Measurements from ENCODE around the gene MVB12A. TPM values are rescaled to one million over a fixed set of nuclear protein-coding genes. Genes with fewer than 3 reads are reported as not detected.

MVB12A gene
- total RNA-seq, 2 experiments from 2014 or later, result 26.4 to 27.4 TPM

DNA sequence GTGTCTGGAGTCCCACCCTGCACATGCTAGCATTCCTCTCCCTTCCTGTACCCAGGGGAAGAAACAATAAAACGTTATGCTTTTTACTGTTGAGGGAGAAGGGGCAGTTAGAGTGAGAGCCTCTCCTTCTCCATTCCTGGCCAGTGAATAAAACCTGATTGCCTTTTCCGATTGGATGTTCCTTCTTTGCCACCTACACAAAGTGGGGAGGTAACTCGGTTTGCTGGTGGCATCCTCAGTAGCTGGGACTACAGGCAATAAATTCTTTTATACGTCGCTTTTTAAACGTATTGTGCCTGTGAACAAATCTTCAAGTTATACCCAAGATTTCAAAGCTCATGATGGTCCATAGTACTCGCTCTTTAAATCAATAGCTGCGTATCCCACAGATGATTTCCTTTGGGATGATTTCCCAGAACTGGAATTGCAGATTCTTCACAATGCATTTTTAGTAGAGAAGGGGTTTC, 660 bp upstream of the MVB12A start:
- Mint-ChIP-seq H3K27ac (peak overlapping the region; percentile 90), H3K27me3 (no peaks in the 10 kb centered on the region), H3K4me3 (peak overlapping the region; percentile 89), H3K9me3 (no peaks in the 10 kb centered on the region), H3K36me3 (peaks cover 10% of the 10 kb centered on the region), H3K4me1 (peaks cover 11% of the 10 kb centered on the region)
- no peak for DNase-seq

GRCh38 chr19:17420475-17420924, 653 bp downstream of the MVB12A start:
- H3K27me3 Mint-ChIP-seq, result no peaks in the 10 kb centered on the region
- DNase-seq, result peak; percentile 35
- H3K9me3 Mint-ChIP-seq, result no peaks in the 10 kb centered on the region
- peak overlapping the region; percentile 89 for H3K4me3 Mint-ChIP-seq
- peaks cover 14% of the 10 kb centered on the region for H3K4me1 Mint-ChIP-seq
- H3K27ac Mint-ChIP-seq, result peak overlapping the region; percentile 25
- peaks cover 10% of the 10 kb centered on the region for H3K36me3 Mint-ChIP-seq

- Mint-ChIP-seq H3K27ac (no peak overlapping the region), H3K4me3 (no peak overlapping the region), H3K27me3 (no peaks in the 10 kb centered on the region), H3K9me3 (no peaks in the 10 kb centered on the region), H3K36me3 (peaks cover 8% of the 10 kb centered on the region), H3K4me1 (peaks cover 14% of the 10 kb centered on the region)
- DNase-seq, result no peak
These were observed 2.1 kb downstream of the MVB12A start for GRCh38 chr19:17421942-17422341.

GRCh38 chr19:17423429-17424208, 3.8 kb downstream of the MVB12A start:
- no peaks in the 10 kb centered on the region for H3K27me3 Mint-ChIP-seq
- H3K27ac Mint-ChIP-seq, result no peak overlapping the region
- peaks cover 14% of the 10 kb centered on the region for H3K4me1 Mint-ChIP-seq
- DNase-seq, result no peak
- H3K36me3 Mint-ChIP-seq, result peaks cover 7% of the 10 kb centered on the region
- H3K4me3 Mint-ChIP-seq, result no peak overlapping the region
- H3K9me3 Mint-ChIP-seq, result no peaks in the 10 kb centered on the region

DNA sequence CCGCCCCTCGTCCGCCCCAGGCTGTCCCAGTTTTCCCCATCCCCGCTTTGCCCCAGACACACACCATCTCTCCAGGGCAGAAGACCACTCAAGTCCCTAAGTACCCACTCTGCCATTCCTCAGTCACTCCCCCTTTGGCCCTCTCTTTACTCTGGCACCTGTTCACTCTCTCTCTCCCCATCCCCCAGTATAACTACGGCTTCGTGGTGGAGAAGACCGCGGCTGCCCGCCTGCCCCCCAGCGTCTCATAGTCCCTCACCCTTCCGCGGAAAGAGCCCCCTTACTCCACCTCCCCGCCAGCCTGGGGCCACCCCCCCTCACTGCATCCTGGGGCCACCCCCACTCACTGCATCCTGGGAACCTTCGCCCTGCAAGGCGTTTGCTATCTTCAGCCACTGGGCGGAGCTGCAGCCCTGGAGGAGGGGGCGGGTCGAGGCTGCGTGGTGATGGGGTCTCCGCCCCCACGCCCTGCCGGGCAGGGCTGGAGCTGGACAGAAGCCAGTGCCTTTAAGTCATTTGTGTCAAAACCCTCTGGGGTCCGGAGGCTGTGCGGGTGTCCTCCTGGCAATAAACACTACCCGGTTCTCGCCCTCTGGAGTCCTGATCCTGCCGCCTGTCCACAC, 5.0 kb downstream of the MVB12A start:
- Mint-ChIP-seq H3K9me3 (no peaks in the 10 kb centered on the region), H3K4me1 (peaks cover 7% of the 10 kb centered on the region), H3K27ac (no peak overlapping the region), H3K36me3 (peaks cover 4% of the 10 kb centered on the region), H3K4me3 (no peak overlapping the region), H3K27me3 (no peaks in the 10 kb centered on the region)
- DNase-seq, result peak; percentile 42

DNA sequence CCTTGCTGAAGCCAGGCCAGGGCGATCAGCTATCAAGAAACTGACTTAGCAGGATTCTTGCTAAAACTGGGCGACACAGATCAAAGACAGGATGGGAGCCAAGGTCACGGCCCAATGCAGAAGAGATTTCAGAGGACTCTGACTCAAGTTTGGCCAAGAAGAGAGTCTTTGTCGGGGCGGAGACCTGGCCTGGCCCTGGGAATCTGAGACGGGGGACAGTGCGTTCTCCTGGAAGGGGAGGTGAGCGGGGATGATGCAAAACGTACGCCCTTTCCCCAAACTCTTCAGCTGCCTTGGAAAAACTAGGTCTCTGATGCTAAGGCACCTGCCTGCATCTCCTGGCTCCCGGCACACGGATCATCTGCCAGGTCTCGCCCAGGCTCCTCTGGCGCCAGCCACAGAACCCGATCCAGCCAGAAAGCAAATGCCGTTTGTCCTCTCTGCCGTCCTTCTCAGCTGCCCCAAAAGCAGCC, 9.8 kb downstream of the MVB12A start:
- Mint-ChIP-seq H3K9me3 (no peaks in the 10 kb centered on the region), H3K4me1 (peaks cover 2% of the 10 kb centered on the region), H3K36me3 (no peaks in the 10 kb centered on the region), H3K27me3 (no peaks in the 10 kb centered on the region), H3K27ac (no peak overlapping the region), H3K4me3 (no peak overlapping the region)
- DNase-seq, result no peak

DNA sequence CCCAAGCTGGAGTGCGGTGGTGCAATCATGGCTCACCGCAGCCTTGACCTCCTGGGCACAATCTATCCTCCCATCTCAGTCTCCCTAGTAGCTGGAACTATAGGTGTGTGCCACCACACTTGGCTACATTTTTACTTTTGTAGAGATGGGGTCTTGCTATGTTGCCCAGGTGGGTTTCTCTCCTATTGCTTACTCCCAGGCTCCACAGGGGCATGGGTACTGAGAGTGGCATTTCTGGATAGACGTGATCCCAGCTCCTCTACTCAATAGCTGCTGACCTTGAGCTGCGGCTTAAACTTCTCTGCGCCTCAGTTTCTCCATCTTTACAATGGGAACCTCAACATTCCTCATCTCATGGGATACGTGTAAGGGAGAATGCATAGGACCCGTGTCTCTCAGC, 11.6 kb downstream of the MVB12A start:
- DNase-seq, result no peak
- Mint-ChIP-seq H3K4me1 (no peaks in the 10 kb centered on the region), H3K27ac (no peak overlapping the region), H3K36me3 (no peaks in the 10 kb centered on the region), H3K4me3 (no peak overlapping the region), H3K9me3 (no peaks in the 10 kb centered on the region), H3K27me3 (no peaks in the 10 kb centered on the region)

DNA sequence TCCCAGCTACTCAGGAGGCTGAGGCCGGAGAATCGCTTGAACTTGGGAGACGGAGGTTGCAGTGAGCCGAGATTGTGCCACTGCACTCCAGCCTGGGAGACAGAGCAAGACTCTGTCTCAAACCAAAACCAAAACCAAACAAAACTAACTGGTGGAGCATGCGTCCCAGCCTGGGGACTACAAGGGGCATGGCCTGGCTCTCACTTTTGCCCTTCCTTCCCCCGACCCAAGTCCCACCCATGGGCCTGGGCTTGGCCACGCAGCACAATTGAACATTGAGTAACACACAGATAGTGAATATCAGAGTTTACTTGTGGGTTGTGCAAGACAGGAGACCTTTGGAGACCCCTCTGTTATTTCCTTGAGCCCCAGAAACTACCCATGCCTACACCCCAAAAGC, 15.4 kb downstream of the MVB12A start:
- Mint-ChIP-seq H3K36me3 (no peaks in the 10 kb centered on the region), H3K9me3 (no peaks in the 10 kb centered on the region), H3K4me1 (no peaks in the 10 kb centered on the region), H3K4me3 (no peak overlapping the region), H3K27me3 (no peaks in the 10 kb centered on the region), H3K27ac (no peak overlapping the region)
- DNase-seq, result no peak

- H3K4me1 Mint-ChIP-seq, result no peaks in the 10 kb centered on the region
- H3K4me3 Mint-ChIP-seq, result no peak overlapping the region
- H3K9me3 Mint-ChIP-seq, result no peaks in the 10 kb centered on the region
These were observed 16.4 kb downstream of the MVB12A start for GRCh38 chr19:17436094-17436873.

DNA sequence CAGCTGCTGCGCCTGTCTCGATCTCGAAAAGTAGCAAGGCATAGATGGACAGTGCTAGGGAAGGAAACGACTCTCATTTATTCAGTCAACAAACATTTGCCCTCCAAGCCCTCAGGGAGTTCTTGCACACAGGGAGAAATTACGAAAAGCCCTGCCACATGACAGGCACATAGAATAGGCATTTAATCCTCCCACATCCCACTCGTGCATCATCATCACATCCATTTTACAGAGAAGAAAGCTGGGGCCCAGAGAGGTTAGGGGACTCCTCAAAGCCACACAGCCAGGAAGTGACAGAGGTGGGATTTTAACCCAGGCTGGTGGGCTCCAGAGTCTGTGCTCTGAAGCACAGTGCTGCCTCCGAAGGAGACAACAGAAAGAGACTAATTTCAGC, 17.0 kb downstream of the MVB12A start:
- Mint-ChIP-seq H3K27ac (no peak overlapping the region), H3K36me3 (no peaks in the 10 kb centered on the region), H3K9me3 (no peaks in the 10 kb centered on the region), H3K27me3 (no peaks in the 10 kb centered on the region), H3K4me1 (no peaks in the 10 kb centered on the region), H3K4me3 (no peak overlapping the region)
- DNase-seq, result no peak

More at GRCh38 chr19:17436094-17436873, 16.4 kb downstream of the MVB12A start:
- Mint-ChIP-seq H3K27ac (no peak overlapping the region), H3K27me3 (no peaks in the 10 kb centered on the region), H3K36me3 (no peaks in the 10 kb centered on the region)
- DNase-seq, result no peak

GRCh38 chr19:17441241-17442021, 21.6 kb downstream of the MVB12A start:
- no peaks in the 10 kb centered on the region for H3K4me1 Mint-ChIP-seq
- no peaks in the 10 kb centered on the region for H3K27me3 Mint-ChIP-seq
- H3K27ac Mint-ChIP-seq, result no peak overlapping the region
- peak; percentile 34 for DNase-seq
- no peaks in the 10 kb centered on the region for H3K9me3 Mint-ChIP-seq
- no peaks in the 10 kb centered on the region for H3K36me3 Mint-ChIP-seq
- H3K4me3 Mint-ChIP-seq, result no peak overlapping the region

DNA sequence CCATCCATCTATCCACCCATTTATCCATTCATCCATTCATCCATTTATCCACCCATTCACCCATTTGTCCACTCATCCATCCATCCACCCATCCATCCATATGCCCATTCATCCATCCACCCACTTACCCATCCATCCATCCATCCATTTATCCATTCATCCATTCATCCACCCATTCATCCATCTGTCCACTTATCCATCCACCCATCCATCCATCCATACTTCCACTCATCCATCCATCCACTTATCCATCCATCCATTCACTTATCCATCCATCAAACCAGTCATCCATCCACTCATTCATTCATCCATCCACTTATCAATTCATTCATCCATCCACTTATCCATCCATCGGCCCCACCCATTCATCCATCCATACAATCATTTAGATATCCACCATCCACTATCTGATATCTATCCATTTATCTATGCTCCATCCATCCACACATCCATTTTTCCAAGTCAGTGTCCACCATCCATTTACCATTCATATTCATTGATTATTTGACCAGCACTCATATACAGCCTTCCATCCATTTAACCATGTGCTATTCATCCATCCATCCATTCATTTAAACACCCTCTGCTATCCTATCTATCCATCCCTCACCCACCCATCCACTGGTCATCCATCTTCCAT, 25.8 kb downstream of the MVB12A start:
- Mint-ChIP-seq H3K27me3 (peaks cover 19% of the 10 kb centered on the region), H3K4me1 (peaks cover 9% of the 10 kb centered on the region), H3K36me3 (no peaks in the 10 kb centered on the region), H3K27ac (no peak overlapping the region), H3K9me3 (peaks cover 3% of the 10 kb centered on the region), H3K4me3 (no peak overlapping the region)
- no peak for DNase-seq

- DNase-seq, result no peak
- Mint-ChIP-seq H3K9me3 (peaks cover 3% of the 10 kb centered on the region), H3K27ac (no peak overlapping the region), H3K27me3 (peaks cover 21% of the 10 kb centered on the region), H3K4me1 (peaks cover 14% of the 10 kb centered on the region), H3K4me3 (no peak overlapping the region), H3K36me3 (no peaks in the 10 kb centered on the region)
These were observed 27.9 kb downstream of the MVB12A start for GRCh38 chr19:17447704-17448130.
